ENCODE measurements around the gene GRIN1.

GRIN1 gene

DNA sequence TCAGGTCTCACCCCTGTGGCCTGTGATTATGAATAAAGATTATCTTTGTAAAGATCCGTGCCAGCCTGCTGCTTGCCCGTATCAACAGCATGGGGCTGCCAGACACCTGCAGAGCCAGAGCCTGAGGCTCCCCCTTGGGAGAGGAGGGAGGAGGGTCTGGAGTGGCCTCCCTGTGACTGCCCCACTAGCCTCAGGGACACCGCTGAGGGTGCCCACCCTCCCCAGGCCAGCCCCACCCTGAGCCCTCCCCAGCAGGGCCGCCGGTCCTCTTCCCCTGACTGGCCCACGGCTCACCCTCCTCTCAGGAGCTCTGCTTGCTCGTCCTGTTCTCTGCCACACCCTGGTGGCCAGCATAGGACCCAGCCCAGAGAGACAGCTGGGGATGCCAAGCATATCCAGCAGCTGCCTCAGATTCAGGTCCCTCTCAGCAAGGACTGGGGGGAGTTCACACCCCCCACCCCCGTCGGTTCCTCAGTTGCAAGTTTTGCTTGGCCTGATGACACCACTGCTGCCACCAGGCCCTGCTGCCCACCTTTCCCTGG lies 51.4 kb downstream of the GRIN1 start:
- H3K27me3 ChIP-seq (replicated peaks): no peaks in the 10 kb centered on the region
- H3K36me3 ChIP-seq (replicated peaks): peaks cover 13% of the 10 kb centered on the region
- no peak overlapping the region for H3K27ac ChIP-seq
- TF ChIP-seq, protein P1, sequence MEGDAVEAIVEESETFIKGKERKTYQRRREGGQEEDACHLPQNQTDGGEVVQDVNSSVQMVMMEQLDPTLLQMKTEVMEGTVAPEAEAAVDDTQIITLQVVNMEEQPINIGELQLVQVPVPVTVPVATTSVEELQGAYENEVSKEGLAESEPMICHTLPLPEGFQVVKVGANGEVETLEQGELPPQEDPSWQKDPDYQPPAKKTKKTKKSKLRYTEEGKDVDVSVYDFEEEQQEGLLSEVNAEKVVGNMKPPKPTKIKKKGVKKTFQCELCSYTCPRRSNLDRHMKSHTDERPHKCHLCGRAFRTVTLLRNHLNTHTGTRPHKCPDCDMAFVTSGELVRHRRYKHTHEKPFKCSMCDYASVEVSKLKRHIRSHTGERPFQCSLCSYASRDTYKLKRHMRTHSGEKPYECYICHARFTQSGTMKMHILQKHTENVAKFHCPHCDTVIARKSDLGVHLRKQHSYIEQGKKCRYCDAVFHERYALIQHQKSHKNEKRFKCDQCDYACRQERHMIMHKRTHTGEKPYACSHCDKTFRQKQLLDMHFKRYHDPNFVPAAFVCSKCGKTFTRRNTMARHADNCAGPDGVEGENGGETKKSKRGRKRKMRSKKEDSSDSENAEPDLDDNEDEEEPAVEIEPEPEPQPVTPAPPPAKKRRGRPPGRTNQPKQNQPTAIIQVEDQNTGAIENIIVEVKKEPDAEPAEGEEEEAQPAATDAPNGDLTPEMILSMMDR (IDR thresholded peaks at IDR 0.05; ENCODE audit: low read depth, low read length, missing control alignments): no peak
- in situ Hi-C loops (cut with HindIII; ENCODE audit: low pct_ligation_motif_present, low sequenced_read_pairs): no loop called here
- H3K4me3 ChIP-seq (ENCODE audit: low read depth, low read length): no peak overlapping the region
- no peak for DNase-seq

DNA sequence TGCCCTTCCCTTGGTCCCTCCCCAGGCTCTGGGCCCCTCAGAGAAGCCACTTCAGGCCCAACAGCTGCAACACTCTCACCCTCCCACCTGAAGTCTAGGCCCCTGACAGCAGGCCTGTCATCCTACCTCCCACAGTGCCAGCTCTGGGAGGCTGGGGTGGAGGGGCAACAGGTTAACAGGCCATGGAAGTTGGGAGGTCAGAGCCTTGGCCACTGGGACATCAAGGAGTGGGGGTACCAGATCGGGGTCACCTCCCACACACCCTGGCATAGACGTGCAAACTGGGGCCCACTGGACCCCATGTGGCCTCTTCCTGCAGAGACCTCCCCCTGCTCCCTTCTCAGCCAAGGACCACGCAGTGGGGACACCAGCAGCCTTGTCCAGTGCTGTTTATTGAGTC lies 52.3 kb downstream of the GRIN1 start:
- DNase-seq: no peak
- H3K27me3 ChIP-seq (replicated peaks): no peaks in the 10 kb centered on the region
- no peak overlapping the region for H3K4me3 ChIP-seq (ENCODE audit: low read depth, low read length)
- H3K27ac ChIP-seq: no peak overlapping the region
- in situ Hi-C loops (cut with HindIII; ENCODE audit: low pct_ligation_motif_present, low sequenced_read_pairs): no loop called here
- TF ChIP-seq, protein P1 (IDR thresholded peaks at IDR 0.05; ENCODE audit: low read depth, low read length, missing control alignments): no peak
- H3K36me3 ChIP-seq (replicated peaks): peaks cover 13% of the 10 kb centered on the region

DNA sequence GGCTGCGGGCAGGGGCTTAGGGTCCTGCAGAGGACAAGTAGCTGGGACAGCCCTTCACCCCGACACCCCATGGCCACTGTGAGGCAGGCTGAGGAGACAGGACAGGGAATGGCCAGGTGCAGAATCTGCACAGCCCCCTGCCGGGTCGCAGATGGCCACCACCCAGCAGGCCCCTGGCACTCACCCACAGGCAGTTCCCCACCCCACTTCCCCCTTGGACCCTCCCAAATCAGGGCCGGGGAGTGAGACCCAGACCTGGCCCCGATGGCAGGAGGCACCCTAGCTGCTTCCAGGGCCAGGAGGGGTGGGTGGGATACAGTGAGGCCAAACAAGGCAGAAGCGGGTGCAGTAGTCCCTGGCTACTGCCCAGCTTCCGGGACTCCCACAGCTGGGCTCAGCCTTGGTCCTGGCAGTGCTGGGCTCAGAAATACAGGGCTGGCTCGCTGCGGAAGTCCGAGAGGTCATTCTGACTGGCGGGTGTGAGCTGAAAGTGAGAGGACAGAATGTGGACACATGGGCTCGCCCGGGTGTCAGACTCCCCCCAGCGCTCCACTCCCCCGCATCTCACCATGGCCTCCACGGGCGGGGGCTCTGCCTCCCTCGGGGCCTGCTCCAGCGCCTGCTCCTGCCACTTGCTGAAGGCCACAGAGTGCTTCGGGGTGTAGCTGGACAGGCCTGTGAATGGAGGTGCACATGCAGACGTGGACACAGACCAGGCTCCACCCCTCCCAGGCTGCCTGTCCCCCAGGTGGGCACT lies 52.9 kb downstream of the GRIN1 start:
- TF ChIP-seq, protein P1 (IDR thresholded peaks at IDR 0.05; ENCODE audit: low read depth, low read length, missing control alignments): no peak
- Histone ChIP-seq H3K4me3 (ENCODE audit: low read depth, low read length) (no peak overlapping the region), H3K27me3 (replicated peaks) (no peaks in the 10 kb centered on the region), H3K36me3 (replicated peaks) (peaks cover 13% of the 10 kb centered on the region), H3K27ac (no peak overlapping the region)
- in situ Hi-C loops (cut with HindIII; ENCODE audit: low pct_ligation_motif_present, low sequenced_read_pairs): no loop called here
- no peak for DNase-seq

DNA sequence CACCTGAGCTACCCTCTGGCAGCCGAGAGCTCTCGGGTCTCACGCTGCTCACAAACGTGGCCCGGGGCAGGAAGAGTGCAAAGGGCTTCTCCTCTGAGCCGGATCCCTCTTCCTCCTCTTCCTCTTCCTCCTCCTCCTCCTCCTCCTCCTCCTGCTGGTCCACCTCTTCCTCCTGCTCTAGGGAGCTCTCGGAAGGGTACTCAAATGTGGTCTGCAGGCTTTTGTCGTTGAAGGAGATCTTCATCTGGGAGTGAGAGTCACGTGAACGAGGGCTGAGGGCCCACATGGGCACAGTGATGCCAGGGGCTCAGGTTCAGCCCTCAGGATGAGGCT lies 53.5 kb downstream of the GRIN1 start:
- TF ChIP-seq, protein P1 (IDR thresholded peaks at IDR 0.05; ENCODE audit: low read depth, low read length, missing control alignments): no peak

DNA sequence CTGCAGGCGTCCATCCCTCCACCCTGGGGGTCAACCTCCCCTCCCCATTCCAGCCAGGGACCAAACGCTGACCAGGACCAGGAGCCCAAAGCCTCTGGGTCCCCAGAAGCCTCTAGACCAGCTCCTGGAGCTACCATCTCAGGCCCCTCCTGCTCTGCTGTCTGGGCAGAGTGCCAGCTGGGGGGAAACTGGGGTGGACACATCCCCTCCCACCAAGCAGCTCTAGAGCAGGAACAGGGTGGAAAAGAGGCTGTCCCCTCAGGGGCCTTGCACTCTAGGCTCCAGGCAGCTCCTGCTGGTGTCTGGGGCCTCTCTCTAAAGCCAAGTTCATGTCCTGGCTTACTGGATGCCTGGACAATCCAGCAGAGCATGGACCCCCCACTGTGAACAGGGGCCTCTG lies 53.9 kb downstream of the GRIN1 start:
- H3K36me3 ChIP-seq (replicated peaks): peaks cover 13% of the 10 kb centered on the region
- in situ Hi-C loops (cut with HindIII; ENCODE audit: low pct_ligation_motif_present, low sequenced_read_pairs): no loop called here
- no peaks in the 10 kb centered on the region for H3K27me3 ChIP-seq (replicated peaks)
- no peak overlapping the region for H3K27ac ChIP-seq
- no peak overlapping the region for H3K4me3 ChIP-seq (ENCODE audit: low read depth, low read length)
- no peak for DNase-seq
- TF ChIP-seq, protein P1 (IDR thresholded peaks at IDR 0.05; ENCODE audit: low read depth, low read length, missing control alignments): no peak

More for the DNA sequence above, 53.5 kb downstream of the GRIN1 start:
- Histone ChIP-seq H3K4me3 (ENCODE audit: low read depth, low read length) (no peak overlapping the region), H3K27me3 (replicated peaks) (no peaks in the 10 kb centered on the region), H3K36me3 (replicated peaks) (peaks cover 13% of the 10 kb centered on the region), H3K27ac (no peak overlapping the region)
- in situ Hi-C loops (cut with HindIII; ENCODE audit: low pct_ligation_motif_present, low sequenced_read_pairs): no loop called here
- DNase-seq: no peak

DNA sequence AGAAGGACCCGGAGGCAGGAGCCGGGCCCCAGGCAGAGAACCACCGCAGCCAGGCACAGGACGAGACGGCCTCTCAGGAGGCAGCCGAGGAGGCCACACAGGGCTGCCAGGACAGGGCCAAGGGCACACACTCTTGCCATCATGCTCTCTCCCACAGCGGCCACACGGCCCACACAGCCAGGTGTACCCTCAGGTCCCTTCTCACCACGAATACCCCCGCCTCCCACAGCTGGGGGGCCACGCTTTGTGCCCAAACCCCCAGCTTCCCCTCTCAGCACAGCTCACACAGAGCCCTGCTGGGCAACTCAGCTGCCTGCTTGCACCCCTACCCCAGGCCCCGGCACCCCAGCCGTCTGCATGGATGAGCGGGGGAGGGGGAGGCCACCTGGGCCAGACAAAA lies 54.8 kb downstream of the GRIN1 start:
- Histone ChIP-seq H3K4me3 (ENCODE audit: low read depth, low read length) (no peak overlapping the region), H3K36me3 (replicated peaks) (peaks cover 13% of the 10 kb centered on the region), H3K27ac (no peak overlapping the region), H3K27me3 (replicated peaks) (no peaks in the 10 kb centered on the region)
- TF ChIP-seq, protein P1 (IDR thresholded peaks at IDR 0.05; ENCODE audit: low read depth, low read length, missing control alignments): no peak
- no peak for DNase-seq
- in situ Hi-C loops (cut with HindIII; ENCODE audit: low pct_ligation_motif_present, low sequenced_read_pairs): no loop called here
